ENCODE data around the gene EPB41L3.

GRCh38 chr18:5439986-5440696 is 103.7 kb downstream of the EPB41L3 start:
- TF ChIP-seq CTCF (IDR thresholded peaks at IDR 0.05) (no peak), POLR2A (IDR thresholded peaks at IDR 0.05) (no peak)
